H9 (cell line): Measurements from ENCODE around the gene PRR16. TPM values are rescaled to one million over a fixed set of nuclear protein-coding genes. Genes with fewer than 3 reads are reported as not detected.

Source experiments
- DNase-seq: peaks from one replicate; pipeline ENCODE4 v3.0.0-alpha.2; 2017
- H2AFZ ChIP-seq: one replicate; pipeline ENCODE4 v1.6.1; 2013; ENCODE audit warnings: mild to moderate bottlenecking, low read length, control low read depth, moderate library complexity
- H2AK5ac ChIP-seq: 2 replicates; pipeline ENCODE4 v1.6.1; 2013; ENCODE audit warnings: low read length, control low read depth, mixed read lengths; ENCODE audit not compliant: insufficient read length
- H2BK120ac ChIP-seq: one replicate; pipeline ENCODE4 v1.6.1; 2013; ENCODE audit warnings: low read depth, mild to moderate bottlenecking, low read length, control low read depth, inconsistent platforms; ENCODE audit not compliant: poor library complexity, severe bottlenecking
- H2BK12ac ChIP-seq: 2 replicates; pipeline ENCODE4 v1.6.1; 2013; ENCODE audit warnings: low read length, control low read depth, mixed read lengths, low read depth; ENCODE audit not compliant: insufficient read length
- H2BK15ac ChIP-seq: 2 replicates; pipeline ENCODE4 v1.6.1; 2013; ENCODE audit warnings: low read depth, low read length, control low read depth
- H2BK20ac ChIP-seq: one replicate; pipeline ENCODE4 v1.6.1; 2013; ENCODE audit warnings: low read depth, mild to moderate bottlenecking, low read length, control low read depth, inconsistent platforms; ENCODE audit not compliant: poor library complexity, severe bottlenecking
- H2BK5ac ChIP-seq: 2 replicates; pipeline ENCODE4 v1.6.1; 2013; ENCODE audit warnings: low read length, control low read depth, mixed read lengths; ENCODE audit not compliant: insufficient read length
- H3K14ac ChIP-seq: 2 replicates; pipeline ENCODE4 v1.6.1; 2013; ENCODE audit warnings: low read length, control low read depth; ENCODE audit not compliant: insufficient read depth
- H3K18ac ChIP-seq: 2 replicates; pipeline ENCODE4 v1.6.1; 2013; ENCODE audit warnings: low read depth, mild to moderate bottlenecking, mixed read lengths, low read length, control low read depth; ENCODE audit not compliant: insufficient read length
- H3K23ac ChIP-seq: 2 replicates; pipeline ENCODE4 v1.6.1; 2013; ENCODE audit warnings: low read length, control low read depth, mixed read lengths, low read depth; ENCODE audit not compliant: insufficient read length
- H3K23me2 ChIP-seq: 2 replicates; pipeline ENCODE4 v1.6.1; 2013; ENCODE audit warnings: low read depth, mild to moderate bottlenecking, mixed read lengths, low read length, control low read depth; ENCODE audit not compliant: insufficient read length, poor library complexity, severe bottlenecking
- H3K27ac ChIP-seq: 2 replicates; pipeline ENCODE4 v1.5.1; 2013; ENCODE audit warnings: low read length, control low read depth, mixed read lengths, low read depth; ENCODE audit not compliant: insufficient read length
- H3K27me3 ChIP-seq: 2 replicates; pipeline ENCODE4 v1.6.1; 2013; ENCODE audit warnings: low read length, control low read depth, inconsistent platforms; ENCODE audit not compliant: insufficient read depth
- H3K4ac ChIP-seq: 2 replicates; pipeline ENCODE4 v1.6.1; 2013; ENCODE audit warnings: low read depth, mild to moderate bottlenecking, control low read depth, inconsistent platforms, low read length, moderate library complexity
- H3K4me1 ChIP-seq: 2 replicates; pipeline ENCODE4 v1.6.1; 2013; ENCODE audit warnings: low read length, control low read depth, inconsistent platforms; ENCODE audit not compliant: insufficient read depth
- H3K4me2 ChIP-seq: 2 replicates; pipeline ENCODE4 v1.6.1; 2013; ENCODE audit warnings: low read length, control low read depth, mixed read lengths; ENCODE audit not compliant: insufficient read length, insufficient read depth
- H3K56ac ChIP-seq: 2 replicates; pipeline ENCODE4 v1.6.1; 2013; ENCODE audit warnings: low read depth, mild to moderate bottlenecking, mixed read lengths, low read length, control low read depth; ENCODE audit not compliant: insufficient read length
- H3K79me1 ChIP-seq: 2 replicates; pipeline ENCODE4 v1.6.1; 2013; ENCODE audit warnings: low read depth, mild to moderate bottlenecking, moderate library complexity, low read length, control low read depth, inconsistent platforms; ENCODE audit not compliant: insufficient read depth, poor library complexity, severe bottlenecking
- H3K79me2 ChIP-seq: 2 replicates; pipeline ENCODE4 v1.6.1; 2013; ENCODE audit warnings: low read length, control low read depth, inconsistent platforms; ENCODE audit not compliant: insufficient read depth
- H3K9ac ChIP-seq: 2 replicates; pipeline ENCODE4 v1.6.1; 2013; ENCODE audit warnings: low read length, control low read depth, mixed read lengths; ENCODE audit not compliant: insufficient read length; ENCODE audit errors: extremely low read depth
- H3K9me3 ChIP-seq: one replicate; pipeline ENCODE4 v1.6.1; 2013; ENCODE audit warnings: low read depth, low read length, inconsistent platforms; ENCODE audit not compliant: control insufficient read depth
- H3T11ph ChIP-seq: one replicate; pipeline ENCODE4 v1.6.1; 2013; ENCODE audit warnings: mild to moderate bottlenecking, low read length, control low read depth, inconsistent platforms
- H4K20me1 ChIP-seq: one replicate; pipeline ENCODE4 v1.6.1; 2013; ENCODE audit not compliant: control insufficient read depth, insufficient read length, insufficient read depth
- H4K5ac ChIP-seq: 2 replicates; pipeline ENCODE4 v1.6.1; 2013; ENCODE audit warnings: low read depth, mild to moderate bottlenecking, mixed read lengths, low read length, control low read depth; ENCODE audit not compliant: insufficient read length
- H4K8ac ChIP-seq: replicated peaks from 2 replicates; pipeline ENCODE4 v1.6.1; 2013; ENCODE audit warnings: low read length, control low read depth, mixed read lengths, low read depth; ENCODE audit not compliant: insufficient read length
- H4K91ac ChIP-seq: 2 replicates; pipeline ENCODE4 v1.6.1; 2013; ENCODE audit warnings: low read depth, mild to moderate bottlenecking, moderate library complexity, mixed read lengths, low read length, control low read depth; ENCODE audit not compliant: insufficient read length
- H3K27ac Mint-ChIP-seq, 3 experiments: 2 replicates in 2 of 3; 3 replicates in 1 of 3; pipeline ENCODE4 v1.8.0; 2020 to 2021; ENCODE audit warnings: mixed read lengths in 3 of 3, mild to moderate bottlenecking in 1 of 3, moderate library complexity in 1 of 3
- H3K27me3 Mint-ChIP-seq: 2 replicates; pipeline ENCODE4 v1.8.0; 2021; ENCODE audit warnings: low read depth, mild to moderate bottlenecking, moderate library complexity, mixed read lengths
- H3K36me3 Mint-ChIP-seq, 3 experiments: 2 replicates in 2 of 3; 3 replicates in 1 of 3; pipeline ENCODE4 v1.8.0; 2020 to 2021; ENCODE audit warnings: low read depth in 3 of 3, mixed read lengths in 3 of 3; ENCODE audit not compliant: insufficient read depth in 1 of 3
- H3K4me1 Mint-ChIP-seq, 2 experiments: 2 replicates each; pipeline ENCODE4 v1.8.0; 2020; ENCODE audit warnings: mixed read lengths in 2 of 2
- H3K4me3 Mint-ChIP-seq, 2 experiments: 2 replicates in 1 of 2; 3 replicates in 1 of 2; pipeline ENCODE4 v1.8.0; 2020 to 2021; ENCODE audit warnings: mild to moderate bottlenecking in 2 of 2, mixed read lengths in 2 of 2, moderate library complexity in 1 of 2
- H3K9me3 Mint-ChIP-seq, 2 experiments: 2 replicates in 1 of 2; 3 replicates in 1 of 2; pipeline ENCODE4 v1.8.0; 2020; ENCODE audit warnings: mild to moderate bottlenecking in 2 of 2, mixed read lengths in 2 of 2, moderate library complexity in 1 of 2
- WGBS: extraction: QIAGEN DNeasy Blood & Tissue Kit; methylation state at CpG from one replicate; pipeline ENCODE4 v1.1.7; 2013; ENCODE audit warnings: missing lambda C conversion rate, low lambda C conversion rate, mixed read lengths; ENCODE audit not compliant: insufficient read length; ENCODE audit errors: extremely low coverage; 5-methylcytosine and 5-hydroxymethylcytosine counted together
- total RNA-seq: library from RNA; stranded (reverse); gene quantifications from 2 replicates; pipeline ENCODE4 v1.2.1, GENCODE V29; 2021
- TF ChIP-seq, protein P1 (sequence below): fragments of 200-600 bp; sonication (generic); conservative IDR thresholded peaks from 3 replicates; pipeline ENCODE4 v1.8.0; 2021; ENCODE audit warnings: antibody characterized with exemption, mild to moderate bottlenecking

The PRR16 gene
- total RNA-seq, 1 experiment from 2014 or later, result 0.13 TPM

DNA sequence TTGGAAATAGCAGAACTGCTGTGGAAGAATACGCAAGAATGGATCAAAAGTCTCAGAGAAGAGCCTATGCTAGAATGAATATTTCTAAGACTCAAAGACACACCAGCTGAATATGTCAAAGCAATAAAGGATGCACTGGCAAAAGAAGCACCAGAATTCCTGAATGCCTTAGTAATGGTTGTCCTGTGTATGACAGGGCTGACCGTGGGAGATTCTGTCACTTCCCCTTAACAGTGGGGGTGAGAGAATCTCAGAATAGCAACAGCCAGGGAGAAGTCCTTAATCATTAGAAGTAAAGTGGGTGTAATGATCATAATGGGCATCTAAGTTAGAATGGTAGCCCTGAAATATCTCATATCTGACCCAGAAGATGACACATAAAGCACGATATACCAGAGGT lies 14.6 kb upstream of the PRR16 start:
- peaks cover 3 to 13% of the 10 kb centered on the region in 2 experiments for H3K4me1 Mint-ChIP-seq
- H3K79me2 ChIP-seq, result no peaks in the 10 kb centered on the region
- TF ChIP-seq, protein P1, sequence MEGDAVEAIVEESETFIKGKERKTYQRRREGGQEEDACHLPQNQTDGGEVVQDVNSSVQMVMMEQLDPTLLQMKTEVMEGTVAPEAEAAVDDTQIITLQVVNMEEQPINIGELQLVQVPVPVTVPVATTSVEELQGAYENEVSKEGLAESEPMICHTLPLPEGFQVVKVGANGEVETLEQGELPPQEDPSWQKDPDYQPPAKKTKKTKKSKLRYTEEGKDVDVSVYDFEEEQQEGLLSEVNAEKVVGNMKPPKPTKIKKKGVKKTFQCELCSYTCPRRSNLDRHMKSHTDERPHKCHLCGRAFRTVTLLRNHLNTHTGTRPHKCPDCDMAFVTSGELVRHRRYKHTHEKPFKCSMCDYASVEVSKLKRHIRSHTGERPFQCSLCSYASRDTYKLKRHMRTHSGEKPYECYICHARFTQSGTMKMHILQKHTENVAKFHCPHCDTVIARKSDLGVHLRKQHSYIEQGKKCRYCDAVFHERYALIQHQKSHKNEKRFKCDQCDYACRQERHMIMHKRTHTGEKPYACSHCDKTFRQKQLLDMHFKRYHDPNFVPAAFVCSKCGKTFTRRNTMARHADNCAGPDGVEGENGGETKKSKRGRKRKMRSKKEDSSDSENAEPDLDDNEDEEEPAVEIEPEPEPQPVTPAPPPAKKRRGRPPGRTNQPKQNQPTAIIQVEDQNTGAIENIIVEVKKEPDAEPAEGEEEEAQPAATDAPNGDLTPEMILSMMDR, result no peak

More for the DNA sequence above, 14.6 kb upstream of the PRR16 start:
- Mint-ChIP-seq H3K4me3 (no peak overlapping the region), H3K36me3 (no peaks in the 10 kb centered on the region), H3K9me3 (no peaks in the 10 kb centered on the region), H3K27ac (no peak overlapping the region), H3K27me3 (no peaks in the 10 kb centered on the region)
- Histone ChIP-seq H2BK15ac (no peak overlapping the region), H3K4ac (no peak overlapping the region), H2AFZ (no peak overlapping the region), H4K8ac (no peak overlapping the region), H2AK5ac (no peak overlapping the region), H3K9ac (no peak overlapping the region), H3K27me3 (no peaks in the 10 kb centered on the region), H3K23me2 (no peaks in the 10 kb centered on the region), H2BK12ac (no peak overlapping the region), H4K5ac (no peak overlapping the region), H3K4me2 (no peak overlapping the region), H2BK120ac (no peak overlapping the region), H3K4me1 (no peaks in the 10 kb centered on the region; the same call in 1 of the 2 replicates), H2BK20ac (no peak overlapping the region), H3K18ac (no peak overlapping the region), H3K27ac (no peak overlapping the region), H4K91ac (no peak overlapping the region), H3K23ac (no peak overlapping the region), H3K9me3 (no peaks in the 10 kb centered on the region), H3T11ph (no peak overlapping the region), H4K20me1 (no peaks in the 10 kb centered on the region), H3K56ac (no peak overlapping the region), H2BK5ac (no peak overlapping the region), H3K79me1 (no peaks in the 10 kb centered on the region), H3K14ac (no peak overlapping the region)
- no CpG with 5 or more reads among the region's 3 CpGs for WGBS
- no peak for DNase-seq
